HG02981 (cell line): Measurements from ENCODE around the gene ZNF37A.
"Not testable (repeated sequence)": the region's sequence is repeated elsewhere in the genome, so short reads cannot be mapped to it uniquely, and the experiment has no call there.

Source experiments
- ATAC-seq: cut with Tn5 transposase; IDR thresholded peaks from one replicate; pipeline ENCODE4 v1.9.1; 2021; ENCODE audit warnings: mild to moderate bottlenecking, moderate library complexity; ENCODE audit not compliant: unreplicated experiment

Gene ZNF37A

GRCh38 chr10:38094158-38094926, at the start of gene ZNF37A:
Gene ZNF37A, plus strand, starts transcription at chr10:38094337. Its CDS starts 2,281 bp downstream, at chr10:38096618.
- peak; percentile 98 for ATAC-seq

- no peak for ATAC-seq
These were observed 49.0 kb upstream of the ZNF37A start for GRCh38 chr10:38045129-38045528.

DNA sequence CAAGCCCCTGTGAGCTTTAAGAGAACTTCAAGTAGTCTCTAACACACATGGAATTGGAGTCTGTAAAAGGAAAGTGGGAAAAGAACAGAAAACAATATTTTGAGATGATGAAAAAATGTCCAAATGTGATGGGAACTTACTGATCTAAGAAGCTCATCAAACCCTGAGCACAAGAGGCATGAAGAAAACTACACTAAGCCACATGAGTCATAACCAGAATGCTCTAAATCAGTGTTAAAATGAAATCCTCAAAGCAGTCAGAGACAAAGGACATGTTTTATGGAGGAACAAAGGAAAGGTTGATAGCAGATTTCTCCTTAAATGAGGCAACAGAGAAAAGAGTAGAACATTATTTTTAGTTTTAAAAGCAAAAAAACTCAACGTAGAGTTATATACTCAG, 46.5 kb upstream of the ZNF37A start:
- ATAC-seq, result no peak

DNA sequence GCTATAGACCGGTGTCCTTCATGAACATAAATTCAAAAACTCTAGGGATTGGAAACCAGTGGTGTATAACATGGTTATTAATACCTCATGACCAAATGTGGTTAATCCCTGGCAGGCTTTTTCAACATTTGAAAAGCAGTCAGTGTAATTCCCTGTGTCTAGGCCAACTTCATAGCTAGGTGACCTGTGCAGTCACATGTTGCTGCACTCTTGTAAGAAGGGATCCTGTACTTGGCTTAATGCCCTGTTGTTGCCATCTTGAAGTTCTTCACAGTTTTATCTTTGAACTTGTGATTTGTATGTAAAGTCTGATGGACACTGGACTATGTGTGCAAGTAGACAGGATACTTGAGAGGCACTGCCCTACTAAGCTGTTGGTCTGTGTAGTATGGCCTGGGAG, 43.9 kb upstream of the ZNF37A start:
- no peak for ATAC-seq

DNA sequence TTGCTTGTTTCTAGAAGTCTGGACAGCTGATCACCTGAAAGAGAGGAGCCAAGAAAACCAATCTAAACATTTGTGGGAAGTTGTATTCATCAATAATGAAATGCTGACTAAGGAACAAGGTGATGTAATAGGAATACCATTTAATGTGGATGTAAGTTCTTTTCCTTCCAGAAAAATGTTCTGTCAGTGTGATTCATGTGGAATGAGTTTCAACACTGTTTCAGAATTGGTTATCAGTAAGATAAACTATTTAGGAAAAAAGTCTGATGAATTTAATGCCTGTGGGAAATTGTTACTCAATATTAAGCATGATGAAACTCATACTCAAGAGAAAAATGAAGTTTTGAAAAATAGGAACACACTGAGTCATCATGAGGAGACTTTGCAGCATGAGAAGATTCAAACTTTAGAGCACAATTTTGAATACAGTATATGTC, 39.8 kb upstream of the ZNF37A start:
- ATAC-seq, result no peak

DNA sequence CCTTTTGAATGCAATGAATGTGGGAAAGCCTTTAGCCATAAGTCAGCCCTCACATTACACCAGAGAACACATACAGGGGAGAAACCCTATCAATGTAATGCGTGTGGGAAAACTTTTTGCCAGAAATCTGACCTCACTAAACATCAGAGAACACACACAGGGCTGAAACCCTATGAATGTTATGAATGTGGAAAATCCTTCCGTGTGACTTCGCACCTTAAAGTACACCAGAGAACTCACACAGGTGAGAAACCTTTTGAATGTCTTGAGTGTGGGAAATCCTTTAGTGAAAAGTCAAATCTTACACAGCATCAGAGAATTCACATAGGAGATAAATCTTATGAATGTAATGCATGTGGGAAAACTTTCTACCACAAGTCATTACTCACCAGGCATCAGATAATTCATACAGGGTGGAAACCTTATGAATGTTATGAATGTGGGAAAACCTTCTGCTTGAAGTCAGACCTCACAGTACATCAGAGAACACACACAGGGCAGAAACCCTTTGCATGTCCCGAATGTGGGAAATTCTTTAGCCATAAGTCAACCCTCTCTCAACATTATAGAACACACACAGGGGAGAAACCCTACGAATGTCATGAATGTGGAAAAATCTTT, 38.8 kb upstream of the ZNF37A start:
- ATAC-seq, result not testable (repeated sequence)

DNA sequence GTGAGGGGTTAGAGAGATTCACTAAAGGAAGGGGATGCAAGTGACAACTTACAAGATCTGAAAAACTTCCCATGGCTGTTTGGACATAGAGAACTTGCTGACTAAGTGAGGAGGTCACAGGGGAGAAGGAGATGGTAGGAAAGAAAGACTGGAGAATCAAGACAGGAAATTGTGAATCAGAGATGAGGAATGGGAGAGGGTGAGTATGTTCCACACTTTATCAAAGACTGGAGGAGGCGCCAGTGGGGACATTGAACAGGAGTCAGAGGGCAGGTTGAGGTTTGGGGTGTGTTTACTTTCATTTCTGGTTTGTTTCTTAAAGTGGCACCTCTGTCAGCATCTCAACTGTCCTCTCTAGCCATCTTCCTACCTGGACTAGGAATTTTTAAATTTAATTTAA, 24.5 kb upstream of the ZNF37A start:
- ATAC-seq, result not testable (repeated sequence)

DNA sequence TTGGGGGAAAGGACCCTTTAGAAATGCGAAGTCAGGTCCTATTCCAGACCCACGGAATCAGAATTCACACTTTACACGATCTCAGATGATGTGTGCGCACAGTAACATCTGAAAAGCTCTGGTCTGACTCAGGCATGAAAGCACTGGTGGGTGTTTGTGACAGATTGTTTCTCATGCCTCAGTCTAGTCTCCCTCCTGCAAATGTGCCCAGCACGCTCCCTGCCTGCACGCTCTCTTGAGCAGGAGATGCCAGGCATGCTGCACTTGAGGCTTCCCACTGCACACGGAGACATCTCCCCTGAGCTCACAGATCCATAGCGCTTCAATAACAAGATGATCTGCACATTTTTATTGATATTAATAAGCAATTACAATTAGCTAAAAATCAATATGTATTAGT, 23.6 kb upstream of the ZNF37A start:
- ATAC-seq, result no peak

GRCh38 chr10:38072552-38072951, 21.6 kb upstream of the ZNF37A start:
- no peak for ATAC-seq

DNA sequence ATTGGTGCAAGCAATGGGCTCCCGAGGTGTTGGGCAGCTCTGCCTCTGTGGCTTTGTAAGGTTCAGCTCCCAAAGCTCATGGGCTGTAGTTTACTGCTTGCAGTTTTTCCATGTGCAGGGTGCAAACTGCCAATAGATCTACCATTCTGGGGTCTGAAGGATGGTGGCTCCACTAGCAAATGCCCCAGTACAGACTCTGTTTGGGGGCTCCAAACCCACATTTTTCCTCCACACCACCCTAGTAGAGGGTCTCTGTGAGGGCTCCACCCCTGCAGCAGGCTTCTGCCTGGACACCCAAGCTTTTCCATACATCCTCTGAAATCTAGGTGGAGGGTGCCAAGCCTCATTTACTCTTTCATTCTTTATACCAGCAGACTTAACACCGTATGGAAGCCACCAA, 17.4 kb upstream of the ZNF37A start:
- ATAC-seq, result no peak

DNA sequence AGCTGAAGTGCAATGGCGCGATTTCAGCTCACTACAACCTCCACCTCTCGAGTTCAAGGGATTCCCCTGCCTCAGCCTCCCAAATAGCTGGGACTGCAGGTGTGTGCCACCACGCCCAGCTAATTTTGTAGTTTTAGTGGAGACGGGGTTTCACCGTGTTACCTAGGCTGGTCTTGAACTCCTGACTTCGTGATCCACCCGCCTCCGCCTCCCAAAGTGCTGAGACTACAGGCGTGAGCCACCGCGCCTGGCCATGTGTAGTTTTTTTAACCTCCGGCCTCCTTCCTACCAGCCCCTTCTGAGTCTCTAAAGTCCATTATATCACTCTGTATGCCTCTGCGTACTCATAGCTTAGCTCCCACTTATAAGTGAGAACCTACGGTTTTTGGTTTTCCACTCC, 819 bp upstream of the ZNF37A start:
- ATAC-seq, result not testable (repeated sequence)

GRCh38 chr10:38093816-38094157, 350 bp upstream of the ZNF37A start:
- peak; percentile 10 for ATAC-seq

GRCh38 chr10:38094927-38095574, 914 bp downstream of the ZNF37A start:
- ATAC-seq, result no peak

- ATAC-seq, result no peak
These were observed 8.7 kb downstream of the ZNF37A start for GRCh38 chr10:38102880-38103279.

GRCh38 chr10:38103756-38104155, 9.6 kb downstream of the ZNF37A start:
- no peak for ATAC-seq

GRCh38 chr10:38112159-38112558, 18.0 kb downstream of the ZNF37A start:
- no peak for ATAC-seq

GRCh38 chr10:38118072-38118807, 24.1 kb downstream of the ZNF37A start:
- no peak for ATAC-seq

- no peak for ATAC-seq
These were observed 24.9 kb downstream of the ZNF37A start for GRCh38 chr10:38119038-38119437.

DNA sequence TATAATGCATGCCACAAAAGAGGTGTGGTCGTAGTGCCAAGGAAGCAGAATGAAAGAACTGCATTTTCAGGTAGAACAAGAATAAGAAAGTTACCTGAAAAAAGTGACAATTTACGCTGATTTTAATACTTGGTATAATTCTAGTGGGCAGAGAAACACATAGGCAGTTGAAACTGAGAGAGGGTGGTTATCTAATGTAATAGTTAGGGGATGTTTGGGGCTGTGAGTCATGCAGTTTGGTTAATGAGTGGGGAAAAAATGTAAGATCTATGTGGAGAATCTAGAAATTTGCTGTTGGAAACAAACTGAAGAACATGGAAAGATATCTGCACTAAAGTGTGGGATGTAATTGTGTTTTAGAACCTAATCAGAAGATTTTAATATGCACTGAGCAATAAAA, 33.7 kb downstream of the ZNF37A start:
- ATAC-seq, result no peak

- no peak for ATAC-seq
These were observed 49.5 kb downstream of the ZNF37A start for GRCh38 chr10:38143587-38143986.

- ATAC-seq, result no peak
These were observed 52.6 kb downstream of the ZNF37A start for GRCh38 chr10:38146579-38147333.
